Esophagus muscularis mucosa (tissue), 4 donors: ENCODE results near the gene ITPRID2. TPM values are rescaled to one million over a fixed set of nuclear protein-coding genes. Genes with fewer than 3 reads are reported as not detected.
"Not testable (repeated sequence)": the region's sequence is repeated elsewhere in the genome, so short reads cannot be mapped to it uniquely, and the experiment has no call there.

Experiments
- DNase-seq: peaks from one replicate; pipeline ENCODE4 v3.0.0-alpha.2; 2017; ENCODE audit errors: extremely low spot score
- H3K27ac ChIP-seq, 4 donors: fragments of 200-600 bp; sonication (generic); replicated peaks in 1 of 4; 1 replicate in 3 of 4; 2 replicates in 1 of 4; pipeline ENCODE4 v1.5.1; 2016 to 2019; ENCODE audit warnings: mild to moderate bottlenecking in 1 of 4
- H3K27me3 ChIP-seq, 4 donors: fragments of 200-600 bp; sonication (generic); one replicate each; pipeline versions ENCODE4 v1.5.1 to v1.6.0; 2016 to 2019
- H3K36me3 ChIP-seq, 4 donors: fragments of 200-600 bp; sonication (generic); one replicate each; pipeline ENCODE4 v1.5.1; 2016 to 2019
- H3K4me1 ChIP-seq, 4 donors: fragments of 200-600 bp; sonication (generic); one replicate each; pipeline ENCODE4 v1.5.1; 2016 to 2019
- H3K4me3 ChIP-seq, 4 donors: fragments of 200-600 bp; sonication (generic); 1 replicate in 2 of 4; 2 replicates in 2 of 4; pipeline ENCODE4 v1.5.1; 2016 to 2019; ENCODE audit warnings: mild to moderate bottlenecking in 4 of 4, moderate library complexity in 1 of 4
- H3K9me3 ChIP-seq, 4 donors: fragments of 200-600 bp; sonication (generic); 1 replicate in 3 of 4; 2 replicates in 1 of 4; pipeline ENCODE4 v1.5.1; 2016 to 2019
- CTCF ChIP-seq, 3 experiments: fragments of 200-600 bp in 2 of 3; fragments of 450-650 bp in 1 of 3; sonication (generic) in 2 of 3; IDR thresholded peaks; one replicate each; pipeline ENCODE4 v1.5.1; 2017 to 2019; ENCODE audit warnings: antibody characterized with exemption in 3 of 3, mild to moderate bottlenecking in 2 of 3, moderate library complexity in 1 of 3
- EP300 ChIP-seq: sonication (generic); formaldehyde crosslinking; IDR thresholded peaks from one replicate; pipeline ENCODE4 v1.6.1; 2017; ENCODE audit warnings: antibody characterized with exemption
- POLR2A ChIP-seq: fragments of 450-650 bp; IDR thresholded peaks from one replicate; pipeline ENCODE4 v1.6.1; 2017; ENCODE audit warnings: antibody characterized with exemption, moderate library complexity, mild to moderate bottlenecking, low read depth
- POLR2AphosphoS5 ChIP-seq, 2 donors: sonication (generic); formaldehyde crosslinking; IDR thresholded peaks; one replicate each; pipeline ENCODE4 v1.6.1; 2017; ENCODE audit warnings: antibody characterized with exemption in 2 of 2
- WGBS: methylation state at CpG from one replicate; pipeline ENCODE4 v1.1.5; 2018; 5-methylcytosine and 5-hydroxymethylcytosine counted together
- intact Hi-C: fragments of 100-400 bp; cut with DNase I; formaldehyde crosslinking; loops from one replicate; pipeline ENCODE4 v1.15.1; 2023
- total RNA-seq, 4 donors: library from RNA; depleted of rRNA; stranded (reverse); fragments of >200 nt; gene quantifications; one replicate each; pipeline versions ENCODE4 v1.1.0 to v1.2.1, GENCODE V29; 2016

Gene ITPRID2
- total RNA-seq, 4 donors from 2014 or later: 98.6 to 113 (median 103) TPM

- DNase-seq: no peak
- Histone ChIP-seq H3K4me1 (peaks cover 0 to 15% (median 4%) of the 10 kb centered on the region in 4 donors), H3K27ac (no peak overlapping the region), H3K9me3 (no peaks in the 10 kb centered on the region), H3K36me3 (no peaks in the 10 kb centered on the region), H3K4me3 (no peak overlapping the region), H3K27me3 (no peaks in the 10 kb centered on the region)
- intact Hi-C loops: no loop called here
- no peak for TF ChIP-seq POLR2A
- TF ChIP-seq POLR2AphosphoS5 (IDR thresholded peaks at IDR 0.05): no peak
- TF ChIP-seq CTCF (IDR thresholded peaks at IDR 0.05): no peak
- 84% methylated on average over 4 of the region's 4 CpGs for WGBS
Observed at GRCh38 chr2:181957668-181958067, 66.1 kb downstream of the ITPRID2 start.

- no peak for DNase-seq
- intact Hi-C loops: no loop called here
- TF ChIP-seq CTCF (IDR thresholded peaks at IDR 0.05) (no peak), POLR2AphosphoS5 (IDR thresholded peaks at IDR 0.05) (no peak), EP300 (no peak), POLR2A (no peak)
Observed at GRCh38 chr2:181958726-181959125, 67.2 kb downstream of the ITPRID2 start.

GRCh38 chr2:181959508-181959907 lies 68.0 kb downstream of the ITPRID2 start:
- H3K36me3 ChIP-seq: no peaks in the 10 kb centered on the region
- no peaks in the 10 kb centered on the region for H3K27me3 ChIP-seq
- no peak overlapping the region for H3K4me3 ChIP-seq
- no peak for DNase-seq
- no peak overlapping the region for H3K27ac ChIP-seq
- H3K4me1 ChIP-seq: peaks cover 0 to 6% (median 3%) of the 10 kb centered on the region in 4 donors
- H3K9me3 ChIP-seq: no peaks in the 10 kb centered on the region
- no peak for TF ChIP-seq POLR2AphosphoS5 (IDR thresholded peaks at IDR 0.05)
- no peak for TF ChIP-seq EP300
- intact Hi-C loops: no loop called here

More at GRCh38 chr2:181958726-181959125, 67.2 kb downstream of the ITPRID2 start:
- Histone ChIP-seq H3K4me3 (no peak overlapping the region), H3K27me3 (no peaks in the 10 kb centered on the region), H3K36me3 (no peaks in the 10 kb centered on the region), H3K4me1 (peaks cover 0 to 13% (median 4%) of the 10 kb centered on the region in 4 donors), H3K27ac (no peak overlapping the region), H3K9me3 (no peaks in the 10 kb centered on the region)
- 89% methylated on average over 1 of the region's 1 CpG for WGBS

GRCh38 chr2:181961167-181961566 lies 69.6 kb downstream of the ITPRID2 start:
- DNase-seq, H3K27me3 ChIP-seq, H3K27ac ChIP-seq, H3K9me3 ChIP-seq, intact Hi-C loops, H3K36me3 ChIP-seq, H3K4me3 ChIP-seq, H3K4me1 ChIP-seq: not testable (repeated sequence)
- 98% methylated on average over 7 of the region's 8 CpGs for WGBS

GRCh38 chr2:181962142-181962541 lies 70.6 kb downstream of the ITPRID2 start:
- H3K9me3 ChIP-seq: no peaks in the 10 kb centered on the region
- intact Hi-C loops: no loop called here
- no peaks in the 10 kb centered on the region for H3K36me3 ChIP-seq
- no peak overlapping the region for H3K4me3 ChIP-seq
- 96% methylated on average over 17 of the region's 20 CpGs for WGBS
- TF ChIP-seq CTCF (IDR thresholded peaks at IDR 0.05): no peak
- no peak overlapping the region for H3K27ac ChIP-seq
- H3K27me3 ChIP-seq: no peaks in the 10 kb centered on the region
- H3K4me1 ChIP-seq: no peaks in the 10 kb centered on the region
- DNase-seq: no peak

GRCh38 chr2:181970160-181970794 lies 78.7 kb downstream of the ITPRID2 start:
- DNase-seq: no peak
- intact Hi-C loops: no loop called here
- Histone ChIP-seq H3K27ac (no peak overlapping the region), H3K27me3 (no peaks in the 10 kb centered on the region), H3K9me3 (no peaks in the 10 kb centered on the region), H3K4me3 (no peak overlapping the region), H3K4me1 (no peaks in the 10 kb centered on the region), H3K36me3 (no peaks in the 10 kb centered on the region)
- TF ChIP-seq EP300: no peak
- no peak for TF ChIP-seq POLR2A
- TF ChIP-seq CTCF (IDR thresholded peaks at IDR 0.05): no peak
- TF ChIP-seq POLR2AphosphoS5 (IDR thresholded peaks at IDR 0.05): no peak
- WGBS: 96% methylated on average over 2 of the region's 2 CpGs
